Endodermal cell (in vitro differentiated cells): ENCODE measurements around the gene BET1L. TPM values are rescaled to one million over a fixed set of nuclear protein-coding genes. Genes with fewer than 3 reads are reported as not detected.

Experiments used
- DNase-seq: peaks from one replicate; pipeline ENCODE4 v3.0.0-alpha.2; 2017
- H3K27ac ChIP-seq: 2 replicates; pipeline ENCODE4 v1.5.1; 2013; ENCODE audit warnings: mild to moderate bottlenecking, low read depth, low read length, moderate library complexity
- H3K27me3 ChIP-seq: 2 replicates; pipeline ENCODE4 v1.6.1; 2013; ENCODE audit warnings: mild to moderate bottlenecking, low read length, moderate library complexity; ENCODE audit not compliant: insufficient read depth, control insufficient read depth, poor library complexity, severe bottlenecking
- H3K36me3 ChIP-seq: 2 replicates; pipeline ENCODE4 v1.7.0; 2013; ENCODE audit warnings: mild to moderate bottlenecking, low read length, moderate library complexity; ENCODE audit not compliant: control insufficient read depth, insufficient read depth
- H3K4me1 ChIP-seq: one replicate; pipeline ENCODE4 v1.7.0; 2013; ENCODE audit warnings: low read length; ENCODE audit not compliant: control insufficient read depth, insufficient read depth
- H3K4me3 ChIP-seq: 2 replicates; pipeline ENCODE4 v1.5.1; 2013; ENCODE audit warnings: mild to moderate bottlenecking, low read length, moderate library complexity
- H3K9ac ChIP-seq: 2 replicates; pipeline ENCODE4 v1.6.1; 2013; ENCODE audit warnings: mild to moderate bottlenecking, low read length, moderate library complexity; ENCODE audit not compliant: poor library complexity, severe bottlenecking; ENCODE audit errors: extremely low read depth
- H3K9me3 ChIP-seq: 2 replicates; pipeline ENCODE4 v1.6.1; 2013; ENCODE audit warnings: mild to moderate bottlenecking, low read length, moderate library complexity; ENCODE audit not compliant: control insufficient read depth
- H3K27ac Mint-ChIP-seq: 2 replicates; pipeline ENCODE4 v1.8.0; 2020; ENCODE audit warnings: mixed read lengths
- H3K27me3 Mint-ChIP-seq: 2 replicates; pipeline ENCODE4 v1.8.0; 2021; ENCODE audit warnings: mild to moderate bottlenecking, mixed read lengths; ENCODE audit not compliant: insufficient read depth
- H3K36me3 Mint-ChIP-seq: 2 replicates; pipeline ENCODE4 v1.8.0; 2020; ENCODE audit warnings: low read depth, mixed read lengths
- H3K4me1 Mint-ChIP-seq: 2 replicates; pipeline ENCODE4 v1.8.0; 2020; ENCODE audit warnings: mixed read lengths
- H3K4me3 Mint-ChIP-seq: 2 replicates; pipeline ENCODE4 v1.8.0; 2020; ENCODE audit warnings: mild to moderate bottlenecking, moderate library complexity, mixed read lengths
- H3K9me3 Mint-ChIP-seq: 2 replicates; pipeline ENCODE4 v1.8.0; 2020; ENCODE audit warnings: mild to moderate bottlenecking, mixed read lengths
- CTCF ChIP-seq: fragments of 200-600 bp; sonication (generic); conservative IDR thresholded peaks from 2 replicates; pipeline ENCODE4 v1.5.0; 2021; ENCODE audit warnings: antibody characterized with exemption, mild to moderate bottlenecking
- WGBS, 2 experiments: methylation state at CpG; one replicate each; pipeline versions ENCODE4 v1.1.5 to v1.1.7; 2013; ENCODE audit warnings: missing lambda C conversion rate in 2 of 2, mixed read lengths in 1 of 2; ENCODE audit not compliant: insufficient coverage in 1 of 2, insufficient read length in 1 of 2; 5-methylcytosine and 5-hydroxymethylcytosine counted together
- total RNA-seq, 2 donors: library from RNA; stranded (reverse); fragmentation: NEBNext Ultra II Directional in 1 of 2; extraction: Animal tissue kit (Norgen Biotek cat#: 25700) in 1 of 2; gene quantifications; 2 replicates in 1 of 2; 3 replicates in 1 of 2; pipeline ENCODE4 v1.2.1, GENCODE V29; 2021

The BET1L gene
- total RNA-seq, 2 donors from 2014 or later, result 47.4 to 63.7 TPM

GRCh38 chr11:225734-226453, 18.7 kb upstream of the BET1L start:
- H3K27ac Mint-ChIP-seq, result no peak overlapping the region
- no peaks in the 10 kb centered on the region for H3K4me1 Mint-ChIP-seq

GRCh38 chr11:224424-224823, 17.2 kb upstream of the BET1L start:
- Histone ChIP-seq H3K4me1 (peaks cover 3% of the 10 kb centered on the region), H3K4me3 (no peak overlapping the region), H3K36me3 (peaks cover 3% of the 10 kb centered on the region), H3K9me3 (no peaks in the 10 kb centered on the region), H3K9ac (no peak overlapping the region), H3K27ac (no peak overlapping the region), H3K27me3 (no peaks in the 10 kb centered on the region)
- Mint-ChIP-seq H3K27me3 (no peaks in the 10 kb centered on the region), H3K36me3 (peaks cover 18% of the 10 kb centered on the region), H3K27ac (no peak overlapping the region), H3K4me3 (no peak overlapping the region), H3K9me3 (no peaks in the 10 kb centered on the region), H3K4me1 (no peaks in the 10 kb centered on the region)
- 95 to 96% methylated on average over 4 to 7 of the region's 7 CpGs for WGBS, 2 experiments
- no peak for TF ChIP-seq CTCF
- peak; percentile 26 for DNase-seq

More at GRCh38 chr11:225734-226453, 18.7 kb upstream of the BET1L start:
- H3K27me3 ChIP-seq, result no peaks in the 10 kb centered on the region
- peak; percentile 23 for DNase-seq
- 93 to 94% methylated on average over 9 to 10 of the region's 10 CpGs for WGBS, 2 experiments
- peaks cover 3% of the 10 kb centered on the region for H3K4me1 ChIP-seq
- Mint-ChIP-seq H3K36me3 (peaks cover 24% of the 10 kb centered on the region), H3K4me3 (no peak overlapping the region), H3K27me3 (no peaks in the 10 kb centered on the region), H3K9me3 (no peaks in the 10 kb centered on the region)
- TF ChIP-seq CTCF, result no peak
- peaks cover 3% of the 10 kb centered on the region for H3K36me3 ChIP-seq
- H3K9me3 ChIP-seq, result no peaks in the 10 kb centered on the region
- no peak overlapping the region for H3K9ac ChIP-seq
- H3K4me3 ChIP-seq, result no peak overlapping the region
- H3K27ac ChIP-seq, result no peak overlapping the region

GRCh38 chr11:223884-224283, 16.7 kb upstream of the BET1L start:
- Histone ChIP-seq H3K4me1 (peaks cover 3% of the 10 kb centered on the region), H3K36me3 (peaks cover 3% of the 10 kb centered on the region), H3K4me3 (no peak overlapping the region), H3K9ac (no peak overlapping the region), H3K9me3 (no peaks in the 10 kb centered on the region), H3K27me3 (no peaks in the 10 kb centered on the region), H3K27ac (no peak overlapping the region)
- Mint-ChIP-seq H3K4me3 (no peak overlapping the region), H3K27ac (no peak overlapping the region), H3K4me1 (no peaks in the 10 kb centered on the region), H3K27me3 (no peaks in the 10 kb centered on the region), H3K36me3 (peaks cover 20% of the 10 kb centered on the region), H3K9me3 (no peaks in the 10 kb centered on the region)
- TF ChIP-seq CTCF, result no peak
- peak; percentile 17 for DNase-seq
- WGBS, 2 experiments, result 94% methylated on average over 9 of the region's 9 CpGs; no CpG with 5 or more reads in 1 of the 2 experiments
